ENCODE results near the gene OR51B4.
"Not testable (repeated sequence)": the region's sequence is repeated elsewhere in the genome, so short reads cannot be mapped to it uniquely, and the experiment has no call there.

The OR51B4 gene

GRCh38 chr11:5339771-5340322 is 38.1 kb upstream of the OR51B4 start:
- no peak overlapping the region for H3K4me3 ChIP-seq (ENCODE audit: low read depth, low read length)
- TF ChIP-seq, protein P1, sequence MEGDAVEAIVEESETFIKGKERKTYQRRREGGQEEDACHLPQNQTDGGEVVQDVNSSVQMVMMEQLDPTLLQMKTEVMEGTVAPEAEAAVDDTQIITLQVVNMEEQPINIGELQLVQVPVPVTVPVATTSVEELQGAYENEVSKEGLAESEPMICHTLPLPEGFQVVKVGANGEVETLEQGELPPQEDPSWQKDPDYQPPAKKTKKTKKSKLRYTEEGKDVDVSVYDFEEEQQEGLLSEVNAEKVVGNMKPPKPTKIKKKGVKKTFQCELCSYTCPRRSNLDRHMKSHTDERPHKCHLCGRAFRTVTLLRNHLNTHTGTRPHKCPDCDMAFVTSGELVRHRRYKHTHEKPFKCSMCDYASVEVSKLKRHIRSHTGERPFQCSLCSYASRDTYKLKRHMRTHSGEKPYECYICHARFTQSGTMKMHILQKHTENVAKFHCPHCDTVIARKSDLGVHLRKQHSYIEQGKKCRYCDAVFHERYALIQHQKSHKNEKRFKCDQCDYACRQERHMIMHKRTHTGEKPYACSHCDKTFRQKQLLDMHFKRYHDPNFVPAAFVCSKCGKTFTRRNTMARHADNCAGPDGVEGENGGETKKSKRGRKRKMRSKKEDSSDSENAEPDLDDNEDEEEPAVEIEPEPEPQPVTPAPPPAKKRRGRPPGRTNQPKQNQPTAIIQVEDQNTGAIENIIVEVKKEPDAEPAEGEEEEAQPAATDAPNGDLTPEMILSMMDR (conservative IDR thresholded peaks at IDR 0.05; ENCODE audit: low read depth, low read length): no peak
- DNase-seq (ENCODE audit: low read depth): no peak

DNA sequence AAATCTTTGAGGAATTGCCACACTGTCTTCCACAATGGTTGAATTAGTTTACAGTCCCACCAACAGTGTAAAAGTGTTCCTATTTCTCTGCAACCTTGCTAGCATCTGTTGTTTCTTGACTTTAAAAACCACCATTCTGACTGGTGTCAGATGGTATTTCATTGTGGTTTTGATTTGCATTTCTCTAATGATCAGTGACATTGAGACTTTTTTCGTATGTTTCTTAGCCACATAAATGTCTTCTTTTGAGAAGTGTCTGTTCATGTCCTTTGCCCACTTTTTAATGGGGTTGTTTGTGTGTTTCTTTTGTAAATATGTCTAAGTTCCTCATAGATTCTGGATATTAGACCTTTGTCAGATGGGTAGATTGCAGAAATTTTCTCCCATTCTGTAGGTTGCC is 35.5 kb upstream of the OR51B4 start:
- not testable (repeated sequence) for H3K4me3 ChIP-seq (ENCODE audit: low read depth, low read length); DNase-seq (ENCODE audit: low read depth)

- DNase-seq (ENCODE audit: low read depth): peak; percentile 56
- no peak overlapping the region for H3K4me3 ChIP-seq (ENCODE audit: low read depth, low read length)
- TF ChIP-seq, protein P1 (conservative IDR thresholded peaks at IDR 0.05; ENCODE audit: low read depth, low read length): no peak
Measured at GRCh38 chr11:5336331-5336730, 34.6 kb upstream of the OR51B4 start.

- no peak for DNase-seq (ENCODE audit: low read depth)
- H3K4me3 ChIP-seq (ENCODE audit: low read depth, low read length): no peak overlapping the region
- TF ChIP-seq, protein P1 (conservative IDR thresholded peaks at IDR 0.05; ENCODE audit: low read depth, low read length): no peak
Measured at GRCh38 chr11:5335170-5335569, 33.4 kb upstream of the OR51B4 start.

DNA sequence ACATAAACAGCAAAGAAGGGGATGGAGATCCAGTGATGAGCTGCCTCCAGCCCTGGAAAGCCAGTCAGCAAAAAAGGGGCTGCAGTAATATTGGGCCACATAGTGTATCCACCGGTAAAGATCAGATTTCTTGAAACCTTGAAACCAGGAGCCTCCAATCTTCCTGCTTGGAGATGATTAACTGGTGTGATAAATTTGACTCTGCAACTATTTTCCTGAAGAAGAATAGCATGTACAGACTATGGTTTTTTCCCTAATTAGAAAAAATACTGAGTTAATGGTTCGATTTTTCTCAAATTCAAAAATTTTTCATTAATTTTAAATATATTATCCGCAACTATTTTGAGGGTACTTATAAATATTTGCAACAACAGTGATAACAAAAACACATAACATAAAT is 22.5 kb upstream of the OR51B4 start, which contains the start of gene OR51B2:
TSS of gene OR51B2 (minus strand) at position 101 of the 400 bp plus-strand sequence. CDS start at position 101, 0 bp downstream.
- TF ChIP-seq, protein P1 (conservative IDR thresholded peaks at IDR 0.05; ENCODE audit: low read depth, low read length): no peak
- no peak within 1 kb of the TSS for H3K4me3 ChIP-seq (ENCODE audit: low read depth, low read length)
- no peak for DNase-seq (ENCODE audit: low read depth)

- H3K4me3 ChIP-seq (ENCODE audit: low read depth, low read length): no peak overlapping the region
- TF ChIP-seq, protein P1 (conservative IDR thresholded peaks at IDR 0.05; ENCODE audit: low read depth, low read length): no peak
- DNase-seq (ENCODE audit: low read depth): peak; percentile 11
Measured at GRCh38 chr11:5317292-5317691, 15.5 kb upstream of the OR51B4 start.

DNA sequence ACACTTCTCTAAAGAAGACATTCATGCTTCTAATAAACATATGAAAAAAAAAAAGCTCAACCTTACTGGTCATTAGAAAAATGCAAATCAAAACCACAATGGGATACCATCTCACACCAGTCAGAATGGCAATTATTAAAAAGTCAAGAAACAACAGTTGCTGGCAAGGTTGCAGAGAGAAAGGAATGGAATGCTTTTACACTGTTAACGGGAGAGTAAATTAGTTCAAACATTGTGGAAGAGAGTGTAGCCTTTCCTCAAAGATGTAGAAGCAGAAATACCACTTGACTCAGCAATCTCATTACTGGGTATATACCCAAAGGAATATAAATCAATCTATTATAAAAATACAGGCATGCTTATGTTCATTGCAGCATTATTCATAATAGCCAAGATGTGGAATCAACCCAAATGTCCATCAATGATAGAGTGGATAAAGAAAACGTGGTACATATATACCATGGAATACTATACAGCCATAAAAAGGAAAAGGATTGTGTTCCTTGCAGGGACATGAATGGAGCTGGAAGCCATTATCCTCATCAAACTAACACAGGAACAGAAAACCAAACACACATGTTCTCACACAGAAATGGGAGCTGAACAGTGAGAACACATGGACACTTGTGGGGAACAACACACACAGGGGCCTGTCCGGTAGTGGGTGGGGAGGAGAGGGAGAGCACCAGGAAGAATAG is 11.7 kb upstream of the OR51B4 start:
- not testable (repeated sequence) for H3K4me3 ChIP-seq (ENCODE audit: low read depth, low read length); DNase-seq (ENCODE audit: low read depth)

DNA sequence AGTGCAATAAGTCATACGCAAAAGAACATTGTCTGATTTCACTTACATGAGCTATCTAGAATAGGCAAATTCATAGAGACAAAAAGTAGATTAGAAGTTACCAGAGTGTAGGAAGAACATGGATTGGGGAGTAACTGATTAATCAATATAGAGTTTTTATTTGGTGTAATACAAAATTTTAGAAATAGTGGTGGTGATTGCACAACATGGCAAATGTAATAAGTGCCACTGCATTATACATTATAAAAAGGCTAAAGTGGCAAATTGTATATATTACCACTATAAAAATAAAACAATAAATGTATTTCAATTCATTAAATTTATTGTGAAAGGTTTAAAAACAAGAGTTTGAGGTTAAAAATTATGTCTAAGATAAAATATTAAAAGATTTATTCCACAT is 8.7 kb upstream of the OR51B4 start:
- H3K4me3 ChIP-seq (ENCODE audit: low read depth, low read length): no peak overlapping the region
- TF ChIP-seq, protein P1 (conservative IDR thresholded peaks at IDR 0.05; ENCODE audit: low read depth, low read length): no peak
- DNase-seq (ENCODE audit: low read depth): no peak
